ENCODE results near the gene ELL2.

- TF ChIP-seq EZH2 (IDR thresholded peaks at IDR 0.05) (no peak), POLR2AphosphoS5 (IDR thresholded peaks at IDR 0.05; ENCODE audit: borderline replicate concordance, low read depth, low read length) (no peak), FOXP2 (optimal IDR thresholded peaks at IDR 0.05; ENCODE audit: control extremely low read depth, extremely low read length, insufficient read depth) (no peak)
Measured at GRCh38 chr5:95909738-95910137, 51.9 kb downstream of the ELL2 start.
